T-helper 1 cell treated with Interleukin-12 subunit alpha and Interleukin-12 subunit beta and Interleukin-4 antibody, amounts not matched to agents 30 ng/mL and 1 ng/mL, for 36 hours (primary cell): Measurements from ENCODE around the gene PRPF40A. TPM values are rescaled to one million over a fixed set of nuclear protein-coding genes. Genes with fewer than 3 reads are reported as not detected.

Experiments
- intact Hi-C: fragments of 100-400 bp; cut with micrococcal nuclease; formaldehyde crosslinking; loops from one replicate; pipeline ENCODE4 v1.15.1; 2024
- total RNA-seq: library from RNA; stranded (reverse); gene quantifications from 2 replicates; pipeline ENCODE4 v1.2.3, GENCODE V29; 2022

PRPF40A gene
- total RNA-seq, 1 donor from 2014 or later = 140 TPM

GRCh38 chr2:152655880-152656279 is 61.4 kb downstream of the PRPF40A start:
- intact Hi-C loops = loop anchor here (1.0 kb wide), 1 partner anchor 38 kb away; no protein-coding TSS in a partner anchor

DNA sequence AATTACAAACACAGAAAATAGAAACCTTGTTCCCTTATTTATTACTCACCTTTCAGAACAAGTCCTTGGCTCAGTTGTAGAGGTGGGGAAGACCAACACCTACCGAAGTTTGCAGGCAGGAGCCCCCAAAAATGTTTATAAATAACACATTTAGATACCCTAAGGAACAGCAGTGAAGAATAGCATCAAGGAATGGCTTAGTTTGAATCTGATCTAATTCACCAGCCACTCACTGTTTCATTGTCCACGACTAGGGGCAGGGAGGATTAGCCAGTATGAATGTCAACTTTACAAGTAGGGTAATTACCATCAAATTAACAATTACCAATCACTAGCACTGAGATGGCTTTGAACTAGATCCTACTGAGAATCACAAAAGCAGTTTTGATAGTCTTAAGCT is 65.4 kb downstream of the PRPF40A start:
- intact Hi-C loops = no loop called here

- intact Hi-C loops = no loop called here
Measured at GRCh38 chr2:152650768-152651371, 66.4 kb downstream of the PRPF40A start.

GRCh38 chr2:152649997-152650396 is 67.3 kb downstream of the PRPF40A start:
- intact Hi-C loops = no loop called here

GRCh38 chr2:152648336-152648735 is 68.9 kb downstream of the PRPF40A start:
- intact Hi-C loops = no loop called here

- intact Hi-C loops = no loop called here
Measured at GRCh38 chr2:152647552-152647951, 69.7 kb downstream of the PRPF40A start.

DNA sequence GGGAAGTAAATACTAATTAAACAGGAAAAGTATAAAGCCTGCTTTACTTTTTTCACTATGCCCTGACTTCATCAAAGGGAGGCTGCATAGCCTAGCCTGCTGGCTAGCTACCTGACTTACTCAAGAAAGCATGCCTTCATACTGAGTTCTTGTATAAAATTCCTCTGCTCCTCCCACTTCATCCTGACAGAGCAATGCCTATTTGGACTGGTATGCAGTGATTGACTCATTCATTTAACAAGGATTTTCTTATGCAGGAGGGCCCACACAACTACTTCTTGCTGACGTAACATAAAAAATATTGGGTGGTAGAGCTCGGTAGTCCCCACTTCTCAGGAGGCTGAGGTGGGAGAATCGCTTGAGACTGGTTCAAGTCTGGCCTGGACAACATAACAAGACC is 70.5 kb downstream of the PRPF40A start:
- intact Hi-C loops = no loop called here

DNA sequence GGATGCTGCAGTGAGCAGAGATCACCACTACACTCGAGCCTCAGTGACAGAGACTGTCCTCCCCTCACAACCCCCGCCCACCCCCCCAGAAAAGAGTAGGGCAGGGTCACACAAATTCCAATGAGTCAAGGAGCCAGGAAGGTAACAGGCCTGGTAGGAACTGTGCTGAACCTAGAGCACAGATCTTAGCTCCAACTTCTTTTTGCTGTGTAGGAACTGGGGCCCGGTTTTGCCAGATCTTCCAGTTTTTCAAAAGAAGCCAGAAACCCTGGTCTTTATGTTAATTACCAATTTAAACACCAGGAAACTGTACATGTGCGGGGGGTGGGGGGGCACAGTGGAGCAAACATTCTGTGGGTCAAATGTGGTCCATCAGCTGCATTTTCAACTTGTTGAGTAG is 71.0 kb downstream of the PRPF40A start:
- intact Hi-C loops = no loop called here

DNA sequence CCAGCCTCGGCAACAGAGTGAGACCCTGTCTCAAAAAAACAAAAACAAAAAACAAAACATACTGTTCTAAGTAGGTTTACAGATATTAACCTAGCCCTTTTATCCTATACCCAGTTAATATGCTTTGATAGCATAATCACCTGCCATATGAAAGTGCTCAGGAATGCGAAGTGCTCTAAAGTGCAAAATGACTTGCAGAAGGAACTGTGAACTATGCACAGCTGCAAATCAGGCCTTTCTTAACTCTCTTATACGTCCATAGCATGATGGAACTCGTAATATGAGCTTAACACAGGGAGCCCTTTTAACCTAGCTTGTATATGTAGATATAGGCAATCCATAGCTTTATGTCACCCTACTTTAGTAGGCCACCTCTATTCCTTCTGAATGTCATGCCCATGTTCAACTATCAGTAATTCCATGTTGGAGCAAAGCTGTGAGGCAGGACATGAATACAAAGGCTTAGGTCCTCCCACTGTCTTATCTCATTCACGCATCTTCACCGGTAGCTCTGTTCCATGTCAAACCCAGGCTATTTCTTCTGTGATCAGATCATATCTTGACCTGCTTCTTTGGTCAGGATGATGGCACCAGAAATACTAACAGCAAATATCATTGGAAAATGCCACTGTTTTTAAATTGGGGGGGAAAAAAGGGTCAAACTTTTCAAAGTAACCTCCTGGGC is 72.9 kb downstream of the PRPF40A start:
- intact Hi-C loops = no loop called here

GRCh38 chr2:152638590-152638989 is 78.7 kb downstream of the PRPF40A start:
- intact Hi-C loops = loop anchor here (5.0 kb wide), 1 partner anchor 231 kb away; no protein-coding TSS in a partner anchor

DNA sequence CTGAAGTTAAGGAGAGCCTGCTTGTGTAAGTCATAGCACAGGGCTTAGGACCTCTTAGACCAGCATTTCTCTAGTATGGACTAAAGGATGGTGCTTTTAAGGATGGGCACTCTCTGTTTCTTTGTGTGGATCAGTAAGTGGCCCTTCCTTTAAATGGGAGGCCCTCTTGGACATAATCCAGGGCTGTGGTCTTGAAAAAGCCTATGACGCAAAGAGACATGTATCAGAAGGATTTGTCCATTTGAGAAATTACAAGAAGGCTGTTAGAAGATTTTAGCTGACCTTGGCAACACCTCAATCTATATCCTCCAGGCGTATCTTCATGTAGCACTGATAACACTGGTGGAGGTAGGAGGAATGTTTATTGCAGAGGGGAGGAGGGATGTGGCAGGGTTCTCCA is 79.2 kb downstream of the PRPF40A start:
- intact Hi-C loops = loop anchor here (5.0 kb wide), 1 partner anchor 231 kb away; no protein-coding TSS in a partner anchor

GRCh38 chr2:152637251-152637650 is 80.0 kb downstream of the PRPF40A start:
- intact Hi-C loops = loop anchor here (5.0 kb wide), 1 partner anchor 230 kb away; no protein-coding TSS in a partner anchor

- intact Hi-C loops = loop anchor here (1.0 to 5.0 kb wide), 6 partner anchors 23 to 598 kb away; partner anchors contain the start of gene FMNL2
Measured at GRCh38 chr2:152635635-152636298, 81.5 kb downstream of the PRPF40A start.

DNA sequence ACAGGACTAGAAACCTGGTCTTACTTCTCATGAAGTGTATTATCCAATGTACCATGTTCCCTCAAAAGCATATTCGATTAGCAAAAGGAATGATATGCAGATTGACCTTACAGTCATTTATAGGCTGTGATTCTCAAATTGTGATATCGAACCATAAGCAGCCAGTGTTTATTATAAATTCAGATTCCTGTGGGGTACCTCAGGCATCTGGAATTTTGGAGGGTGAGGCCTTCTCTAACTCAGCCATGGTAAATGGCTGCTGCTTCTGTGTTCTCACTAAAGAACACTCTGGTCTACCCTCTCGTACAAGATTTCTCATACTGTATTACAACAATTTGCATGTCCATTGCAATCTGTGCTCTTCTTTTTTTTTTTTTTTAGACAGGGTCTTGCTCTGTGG is 84.5 kb downstream of the PRPF40A start:
- intact Hi-C loops = no loop called here

DNA sequence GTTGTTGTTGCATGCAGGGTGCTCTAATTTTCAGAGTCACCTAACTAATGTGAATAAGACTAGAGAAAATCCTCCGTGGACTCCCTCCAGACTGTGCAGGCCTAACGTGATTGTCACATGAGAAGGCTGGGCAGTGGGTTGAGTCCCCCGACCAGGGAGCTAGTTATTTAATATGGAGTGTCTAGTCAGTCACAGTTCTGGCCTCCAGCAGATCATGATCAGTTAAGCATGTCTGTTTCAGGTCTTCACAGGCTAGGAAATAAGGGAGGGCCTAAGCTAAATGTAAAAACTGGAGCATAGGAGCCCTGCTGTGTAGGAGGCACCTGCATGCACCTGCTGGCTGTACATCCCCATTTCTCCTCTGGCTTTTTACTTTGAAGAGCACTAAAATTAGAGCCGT is 86.8 kb downstream of the PRPF40A start:
- intact Hi-C loops = no loop called here

DNA sequence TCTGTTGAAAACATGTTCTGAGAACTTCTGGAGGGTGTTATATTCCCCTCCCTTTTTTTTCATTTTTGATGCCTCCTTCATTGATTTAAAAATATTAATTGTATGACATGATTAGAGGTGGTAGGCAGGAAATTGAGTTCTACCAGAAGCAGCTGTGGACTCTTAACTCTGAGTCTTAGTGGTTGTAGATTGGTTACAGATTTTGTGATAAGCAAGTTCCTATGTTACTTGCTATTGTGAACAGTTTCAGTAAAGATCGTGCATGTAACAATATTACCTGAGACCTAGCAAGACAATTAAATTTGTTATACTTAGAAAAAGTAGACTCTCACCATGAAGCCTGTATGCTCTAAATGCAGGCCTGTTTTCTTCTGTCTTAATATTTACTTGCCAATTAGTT is 88.1 kb downstream of the PRPF40A start:
- intact Hi-C loops = no loop called here

DNA sequence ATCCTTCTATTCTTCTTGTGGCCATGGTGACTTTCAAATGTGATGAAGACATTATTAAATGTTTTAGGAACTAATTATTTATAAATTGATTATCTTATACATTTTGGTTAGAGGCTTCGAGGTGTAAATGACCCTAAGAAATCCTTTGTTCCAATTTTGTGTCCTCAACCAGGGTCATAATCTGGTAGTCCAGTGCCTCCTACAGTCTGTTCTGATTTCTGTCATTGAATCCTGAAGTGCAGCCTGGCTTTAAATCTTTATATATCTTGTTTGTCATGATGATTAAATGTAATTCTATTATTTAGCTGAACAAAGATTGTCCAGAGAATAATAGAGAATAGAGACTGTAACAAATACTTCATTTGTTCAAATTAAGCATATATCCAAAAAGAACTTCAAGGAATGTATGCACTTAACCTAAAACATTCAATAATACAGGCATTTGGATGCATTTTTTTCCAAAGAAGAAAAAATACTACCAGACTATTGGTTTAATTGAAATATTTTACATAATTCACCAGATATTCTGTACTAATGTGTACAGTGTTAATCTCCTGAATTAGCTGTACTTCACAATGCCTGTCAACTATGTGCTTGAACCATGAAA is 89.8 kb downstream of the PRPF40A start:
- intact Hi-C loops = loop anchor here (1.0 to 2.0 kb wide), 3 partner anchors 437 to 591 kb away; no protein-coding TSS in a partner anchor

DNA sequence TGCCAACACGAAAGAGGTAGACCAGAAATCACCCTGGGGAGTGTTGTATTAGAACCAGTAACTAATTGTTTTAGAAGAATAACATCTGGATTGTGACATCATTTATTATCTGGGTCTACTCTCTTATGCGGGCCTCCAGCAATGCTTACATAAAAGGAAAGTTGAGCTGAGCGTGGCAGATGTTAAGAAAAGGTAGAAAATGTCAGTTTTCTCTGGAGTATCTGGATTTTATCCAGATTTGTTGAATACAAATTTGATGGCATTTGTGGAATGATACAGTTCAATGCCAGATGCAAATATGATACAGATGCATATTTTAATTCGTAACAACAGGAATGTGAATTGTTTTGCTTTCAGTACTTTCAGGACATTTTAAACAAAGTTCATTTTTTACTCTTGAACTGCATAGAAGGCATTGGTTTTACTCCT is 90.3 kb downstream of the PRPF40A start:
- intact Hi-C loops = loop anchor here (1.0 to 2.0 kb wide), 3 partner anchors 437 to 590 kb away; no protein-coding TSS in a partner anchor

DNA sequence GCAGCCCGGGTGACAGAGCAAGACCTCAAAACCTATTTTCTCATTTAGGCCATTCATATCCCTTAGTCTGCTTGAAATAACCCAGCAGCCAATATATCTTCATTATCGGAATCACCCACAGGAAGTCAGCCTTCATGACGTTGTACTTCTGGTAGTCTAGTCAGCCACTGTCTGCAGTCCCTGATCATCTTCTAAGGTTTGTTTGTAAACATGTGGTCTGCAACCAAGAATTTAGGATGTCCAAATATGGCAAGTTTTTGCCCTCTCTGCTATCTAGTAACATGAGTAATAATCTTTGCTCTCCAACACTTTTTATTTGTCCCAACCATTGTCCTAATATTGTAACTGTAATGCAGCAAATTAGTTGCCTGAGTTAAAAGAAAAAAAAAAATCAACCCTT is 92.5 kb downstream of the PRPF40A start:
- intact Hi-C loops = no loop called here

DNA sequence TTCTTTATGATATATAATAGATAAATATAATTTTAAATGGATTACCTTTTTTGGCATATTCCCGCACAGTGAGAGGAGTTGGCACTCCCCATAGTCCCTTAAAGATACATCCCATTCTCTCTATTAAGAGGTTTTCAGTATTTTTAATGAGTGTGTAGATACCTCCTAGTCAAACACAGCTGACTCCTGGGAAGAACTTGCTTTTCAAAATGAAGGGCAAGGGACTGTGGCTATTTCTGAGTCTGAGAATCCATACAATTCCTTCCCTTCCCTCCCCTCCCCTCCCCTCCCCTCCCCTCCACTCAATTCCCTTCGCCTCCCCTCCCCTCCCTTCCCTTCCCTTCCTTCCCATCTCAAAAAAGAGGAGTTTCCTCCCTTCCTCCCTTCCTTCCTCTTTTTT is 93.5 kb downstream of the PRPF40A start:
- intact Hi-C loops = no loop called here

- intact Hi-C loops = no loop called here
Measured at GRCh38 chr2:152623076-152623740, 94.1 kb downstream of the PRPF40A start.
